ENCODE results near the gene BEX4. TPM values are rescaled to one million over a fixed set of nuclear protein-coding genes. Genes with fewer than 3 reads are reported as not detected.

The BEX4 gene
- total and polyA plus RNA-seq, 5 donors from 2014 or later: 32.0 to 77.0 (median 68.3) TPM

GRCh38 chrX:103258275-103258674, 43.4 kb downstream of the BEX4 start:
- DNase-seq (no peak), ATAC-seq (ENCODE audit: low read depth in 2 of 2) (no peak)
- Histone ChIP-seq H3K4me3 (ENCODE audit: low read depth, low read length) (no peak overlapping the region), H3K4me1 (ENCODE audit: control insufficient read depth, insufficient read depth, low read length, poor library complexity, severe bottlenecking) (peaks cover 8% of the 10 kb centered on the region), H3K27ac (ENCODE audit: insufficient read depth, low read length, poor library complexity, severe bottlenecking) (no peak overlapping the region), H3K27me3 (ENCODE audit: control insufficient read depth, insufficient read depth, low read length) (peaks cover 3% of the 10 kb centered on the region), H3K36me3 (ENCODE audit: control insufficient read depth, insufficient read depth, low read length) (no peaks in the 10 kb centered on the region), H3K9me3 (ENCODE audit: control insufficient read depth in 2 of 2, low read length in 2 of 2) (no peaks in the 10 kb centered on the region)
- no peak overlapping the region for H3K4me3 Mint-ChIP-seq
- H3K27ac Mint-ChIP-seq: no peak overlapping the region
- H3K27me3 Mint-ChIP-seq: peaks cover 16% of the 10 kb centered on the region
- peaks cover 0 to 21% (median 11%) of the 10 kb centered on the region in 4 donors for H3K4me1 Mint-ChIP-seq
- no peaks in the 10 kb centered on the region for H3K9me3 Mint-ChIP-seq
- H3K36me3 Mint-ChIP-seq: no peaks in the 10 kb centered on the region

Other genes starting within 250 kb of the BEX4 start
- 0.64 TPM for gene BEX1, start 150.9 kb upstream of the BEX4 start, total RNA-seq
- gene BEX1, start 150.9 kb upstream of the BEX4 start, polyA plus RNA-seq: 1 to 10 TPM in 1 of 4 donors, under 1 TPM in 2, not detected in 1; 0.53 to 2.3 (median 0.66) TPM
- not detected for gene NXF3, start 122.0 kb upstream of the BEX4 start, total RNA-seq
- gene NXF3, start 122.0 kb upstream of the BEX4 start, polyA plus RNA-seq: not detected
- 16.8 TPM for gene TCEAL8, start 40.0 kb downstream of the BEX4 start, total RNA-seq
- 10 to 100 TPM; 84.4 to 98.7 (median 96.3) TPM for gene TCEAL8, start 40.0 kb downstream of the BEX4 start, polyA plus RNA-seq
- not detected for gene TCEAL5, start 61.6 kb downstream of the BEX4 start, total RNA-seq
- not detected for gene TCEAL5, start 61.6 kb downstream of the BEX4 start, polyA plus RNA-seq
- 25.7 TPM for gene BEX2, start 95.9 kb downstream of the BEX4 start, total RNA-seq
- 10 to 100 TPM; 48.8 to 93.7 (median 67.8) TPM for gene BEX2, start 95.9 kb downstream of the BEX4 start, polyA plus RNA-seq
- gene TCEAL7, start 115.1 kb downstream of the BEX4 start, total RNA-seq: not detected
- gene TCEAL7, start 115.1 kb downstream of the BEX4 start, polyA plus RNA-seq: under 1 TPM in 1 of 4 donors, not detected in 3; 0.20 TPM
- 1.2 TPM for gene TCEAL9, start 141.4 kb downstream of the BEX4 start, total RNA-seq
- 1 to 10 TPM in 2 of 4 donors, under 1 TPM in 2; 0.39 to 1.7 (median 1.2) TPM for gene TCEAL9, start 141.4 kb downstream of the BEX4 start, polyA plus RNA-seq
- gene BEX3, start 161.4 kb downstream of the BEX4 start, total RNA-seq: 29.2 TPM
- 100 to 1,000 TPM; 115 to 166 (median 150) TPM for gene BEX3, start 161.4 kb downstream of the BEX4 start, polyA plus RNA-seq